Activated CD8-positive, alpha-beta memory T cell treated with anti-CD3 and anti-CD28 coated beads for 4 hours (primary cell): ENCODE data around the gene ZDHHC14.
"Not testable (repeated sequence)": the region's sequence is repeated elsewhere in the genome, so short reads cannot be mapped to it uniquely, and the experiment has no call there.

Source experiments
- DNase-seq, 2 donors: peaks; one replicate each; pipeline ENCODE4 v3.0.0-alpha.2; 2020; ENCODE audit warnings: low read depth in 2 of 2

Gene ZDHHC14

DNA sequence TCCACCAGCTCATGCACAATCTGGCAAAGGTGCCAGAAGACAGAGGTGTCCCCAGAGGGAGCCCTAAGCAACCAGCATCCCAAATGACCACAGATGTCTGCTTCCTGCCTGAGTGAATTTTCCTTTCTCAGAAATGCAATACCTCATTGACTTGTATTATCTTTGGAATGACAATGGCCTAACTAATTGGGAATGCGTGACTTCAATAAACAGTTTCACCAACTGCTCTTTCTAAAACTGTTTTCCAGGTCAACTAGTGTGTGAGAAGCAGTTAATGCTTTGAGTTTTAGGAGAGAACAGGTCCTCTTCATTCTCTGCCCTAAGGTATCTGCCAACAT is 333.1 kb downstream of the ZDHHC14 start:
- DNase-seq, result no peak

DNA sequence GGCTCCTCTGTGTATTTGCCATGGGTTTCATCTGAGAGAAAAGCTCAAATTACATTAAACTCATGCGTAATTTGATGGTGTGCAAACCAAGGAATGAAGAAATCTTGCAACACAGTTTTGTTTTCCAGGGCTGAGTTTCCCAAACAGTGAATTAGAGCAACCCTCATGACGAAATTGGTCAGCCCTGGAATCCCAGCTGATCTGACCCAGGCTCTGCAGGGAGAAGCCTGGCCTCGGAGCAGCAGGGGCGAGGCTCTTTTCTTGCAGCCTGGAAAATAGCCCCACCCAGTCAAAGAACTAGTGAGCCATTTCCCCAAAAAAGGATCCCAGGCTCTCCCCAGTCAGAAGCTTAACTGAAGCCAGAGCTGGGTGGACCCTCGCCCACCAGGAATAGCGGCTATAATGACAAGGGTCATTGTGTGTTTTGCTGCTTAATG is 334.8 kb downstream of the ZDHHC14 start:
- no peak for DNase-seq

DNA sequence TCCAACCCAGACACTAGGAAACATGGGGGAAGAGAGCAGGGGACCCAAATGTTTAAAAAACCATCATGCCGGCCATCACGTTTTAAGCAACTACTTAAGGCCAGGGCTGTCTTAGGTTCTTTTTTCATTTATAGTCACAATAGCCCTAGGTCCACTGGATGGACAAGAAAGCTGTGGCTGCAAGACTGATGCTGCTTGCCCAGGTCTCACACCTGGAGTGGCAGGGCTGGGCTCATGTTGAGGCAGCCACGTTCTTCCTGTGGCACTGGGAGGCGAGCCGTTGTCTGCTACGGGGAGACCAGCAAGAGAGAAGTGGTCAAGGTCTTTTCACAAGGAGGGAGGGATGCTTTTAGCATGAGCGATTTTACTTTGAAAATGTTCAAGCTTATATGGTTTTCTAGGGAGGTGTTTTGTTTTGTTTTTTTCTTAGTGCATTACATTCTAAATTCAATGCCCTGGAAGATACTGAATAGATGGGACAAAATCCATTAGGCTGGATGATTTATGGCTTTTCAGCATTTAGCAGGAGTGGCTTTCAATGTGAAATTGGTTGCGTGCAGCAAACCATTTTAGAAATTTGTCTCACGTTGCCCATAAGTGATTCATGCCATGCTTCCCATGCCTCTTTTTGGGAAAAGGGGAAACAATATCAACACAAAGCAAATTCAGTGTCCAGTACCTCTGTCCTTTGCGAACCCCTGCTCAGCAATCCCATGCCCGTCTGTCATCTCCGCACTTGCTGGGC is 335.4 kb downstream of the ZDHHC14 start:
- DNase-seq, result no peak

DNA sequence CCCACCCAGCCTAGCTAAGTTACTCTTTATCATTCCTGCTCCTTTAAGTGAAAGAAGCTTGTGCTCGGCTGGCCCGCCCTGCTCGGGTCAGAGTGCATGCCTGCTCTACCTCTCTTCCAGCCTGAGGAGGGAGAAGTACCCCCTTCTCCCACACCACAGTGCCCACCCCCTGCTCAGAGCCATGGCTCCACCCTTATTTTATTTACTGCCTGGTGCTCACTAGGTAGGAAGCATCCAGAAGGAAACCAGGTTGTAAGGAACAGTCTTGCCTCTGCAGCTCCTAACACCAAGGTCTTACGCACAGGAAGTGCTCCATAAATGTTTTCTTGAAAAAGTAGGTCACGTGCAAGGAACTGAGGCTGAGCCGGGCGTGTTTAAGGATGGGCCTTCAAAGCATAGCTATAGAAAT is 336.4 kb downstream of the ZDHHC14 start:
- no peak for DNase-seq

DNA sequence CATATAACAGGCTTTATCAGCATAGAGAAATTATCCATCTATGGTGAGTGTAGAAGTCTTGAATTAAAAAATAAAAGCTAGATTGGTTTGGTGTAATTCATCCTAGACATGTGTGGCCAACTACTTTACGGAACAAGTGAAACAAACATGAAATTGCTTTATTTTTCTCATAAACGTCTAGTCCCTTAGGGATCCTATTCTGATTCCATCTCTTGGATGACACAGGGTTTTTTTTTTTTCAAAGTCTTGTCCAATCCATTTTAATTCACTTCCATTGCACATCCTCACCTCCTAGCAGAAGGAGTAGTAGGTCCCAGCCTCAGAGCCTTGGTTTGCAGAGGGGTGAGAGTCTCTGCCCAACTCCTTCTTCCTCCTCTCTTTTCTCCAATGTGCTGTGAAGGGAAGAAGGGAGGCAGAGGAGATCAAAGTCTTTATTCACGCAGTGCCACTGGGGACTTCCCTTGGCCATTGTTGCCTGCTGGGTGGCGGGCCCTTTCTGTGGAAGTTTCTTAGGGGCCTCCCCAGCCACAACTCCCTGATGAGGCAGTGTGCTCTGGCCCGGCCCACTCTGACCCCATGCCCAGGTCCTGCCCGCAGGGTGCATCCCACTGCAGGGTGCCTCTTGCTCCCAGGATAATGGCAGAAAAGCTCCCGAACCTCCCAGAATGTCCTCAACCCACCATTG is 337.7 kb downstream of the ZDHHC14 start:
- no peak for DNase-seq

DNA sequence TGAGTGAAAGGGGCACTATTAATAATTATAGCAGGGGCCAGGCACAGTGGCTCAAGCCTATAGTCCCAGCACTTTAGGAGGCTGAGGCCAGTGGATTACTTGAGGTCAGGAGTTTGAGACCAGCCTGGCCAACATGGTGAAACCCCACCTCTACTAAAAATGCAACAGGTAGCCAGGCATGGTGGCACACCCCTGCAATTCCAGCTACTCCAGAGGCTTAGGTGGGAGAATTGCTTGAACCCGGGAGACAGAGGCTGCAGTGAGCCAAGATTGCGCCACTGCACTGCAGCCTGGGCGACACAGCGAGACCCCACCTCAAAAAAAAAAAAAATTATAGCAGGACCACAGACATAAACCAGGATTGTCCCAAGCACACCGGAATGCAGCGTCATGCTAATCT is 340.0 kb downstream of the ZDHHC14 start:
- not testable (repeated sequence) for DNase-seq

DNA sequence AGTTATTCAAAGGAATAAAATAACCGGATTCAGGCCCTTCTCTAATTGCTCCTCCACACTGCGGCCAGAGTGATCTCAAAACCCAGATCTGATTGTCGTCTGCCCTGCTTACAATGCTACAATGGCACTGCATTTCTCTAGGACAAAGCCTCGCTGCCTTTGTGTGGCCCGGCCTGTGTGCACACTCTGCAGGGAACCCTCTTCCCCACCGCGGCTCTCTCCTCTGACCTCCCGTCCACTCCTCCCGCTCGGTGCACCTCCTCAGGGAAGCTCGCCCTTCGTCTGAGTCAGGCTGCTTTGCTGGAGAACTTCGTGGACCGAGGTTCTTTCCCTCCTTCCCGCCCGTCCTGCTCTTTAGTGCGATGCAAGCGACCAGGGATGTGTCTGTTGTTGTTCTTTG is 340.4 kb downstream of the ZDHHC14 start:
- no peak for DNase-seq

DNA sequence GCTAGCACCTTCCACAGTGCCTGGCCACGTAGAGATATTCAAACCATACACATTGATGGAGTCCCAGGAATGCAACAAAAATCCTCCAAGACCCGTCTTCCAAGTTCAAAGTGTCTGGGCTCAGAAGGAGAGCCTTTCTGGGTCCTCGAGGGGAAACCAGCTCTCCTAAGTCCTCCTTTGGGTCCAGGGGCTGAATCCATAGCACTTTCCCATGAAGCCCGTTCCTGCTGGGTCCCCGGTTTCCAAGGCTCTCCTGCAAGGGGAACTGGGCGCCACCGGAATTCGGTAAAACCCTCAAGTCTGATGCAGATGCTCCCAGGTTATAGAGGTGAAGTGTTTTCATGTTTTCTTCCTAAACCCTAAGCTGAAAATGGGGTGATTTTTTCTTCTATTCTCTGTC is 340.8 kb downstream of the ZDHHC14 start:
- no peak for DNase-seq

DNA sequence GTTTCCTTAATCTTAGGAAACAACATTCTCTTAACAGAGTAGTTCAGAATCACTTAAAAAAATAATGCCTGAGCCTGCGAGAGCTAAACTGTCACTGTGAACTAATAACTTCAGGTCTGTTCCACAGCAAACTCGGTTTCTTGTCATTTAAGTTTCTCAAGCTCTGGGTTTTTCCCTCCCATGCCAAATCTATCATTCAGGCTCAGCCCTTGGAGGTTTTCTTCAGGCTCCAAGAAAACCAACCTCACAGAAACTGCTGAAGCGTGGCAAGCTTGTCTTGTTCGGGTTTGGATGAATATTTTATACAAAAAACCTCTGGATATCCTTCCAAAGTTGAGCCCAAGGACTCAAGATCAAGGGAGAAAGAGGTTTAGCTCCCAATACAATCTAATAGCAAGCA is 342.4 kb downstream of the ZDHHC14 start:
- no peak for DNase-seq

DNA sequence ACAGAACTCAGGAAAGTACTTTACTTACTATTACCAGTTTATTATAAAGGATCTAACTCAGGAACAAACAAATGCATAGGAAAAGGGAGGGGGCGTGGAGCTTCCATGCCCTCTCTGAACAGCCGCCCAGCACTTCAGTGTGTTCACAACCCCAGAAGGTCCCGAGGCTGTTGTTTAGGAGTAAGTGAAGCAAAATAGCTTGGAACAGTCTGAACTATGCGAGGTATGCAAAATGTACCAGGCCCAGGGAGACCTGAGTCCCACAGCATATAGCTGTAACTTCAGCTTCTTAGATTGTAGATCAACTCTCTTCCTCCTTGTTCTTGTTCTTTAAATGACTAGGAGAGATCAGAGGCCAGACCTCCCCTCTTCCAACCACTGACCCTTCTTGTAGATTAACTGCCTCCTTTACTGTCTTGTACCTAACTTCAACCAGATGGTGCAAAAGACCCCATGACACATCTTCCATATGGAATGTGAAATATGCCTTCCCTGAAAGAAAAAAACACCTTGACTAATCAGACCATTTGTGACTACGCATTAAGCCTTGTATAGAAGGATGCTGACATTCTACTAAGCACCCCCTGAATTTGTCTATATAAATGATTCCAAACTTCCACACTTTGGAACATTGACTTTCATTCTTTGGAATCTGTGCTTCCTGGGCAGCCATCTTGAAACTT is 343.3 kb downstream of the ZDHHC14 start:
- DNase-seq, result no peak

DNA sequence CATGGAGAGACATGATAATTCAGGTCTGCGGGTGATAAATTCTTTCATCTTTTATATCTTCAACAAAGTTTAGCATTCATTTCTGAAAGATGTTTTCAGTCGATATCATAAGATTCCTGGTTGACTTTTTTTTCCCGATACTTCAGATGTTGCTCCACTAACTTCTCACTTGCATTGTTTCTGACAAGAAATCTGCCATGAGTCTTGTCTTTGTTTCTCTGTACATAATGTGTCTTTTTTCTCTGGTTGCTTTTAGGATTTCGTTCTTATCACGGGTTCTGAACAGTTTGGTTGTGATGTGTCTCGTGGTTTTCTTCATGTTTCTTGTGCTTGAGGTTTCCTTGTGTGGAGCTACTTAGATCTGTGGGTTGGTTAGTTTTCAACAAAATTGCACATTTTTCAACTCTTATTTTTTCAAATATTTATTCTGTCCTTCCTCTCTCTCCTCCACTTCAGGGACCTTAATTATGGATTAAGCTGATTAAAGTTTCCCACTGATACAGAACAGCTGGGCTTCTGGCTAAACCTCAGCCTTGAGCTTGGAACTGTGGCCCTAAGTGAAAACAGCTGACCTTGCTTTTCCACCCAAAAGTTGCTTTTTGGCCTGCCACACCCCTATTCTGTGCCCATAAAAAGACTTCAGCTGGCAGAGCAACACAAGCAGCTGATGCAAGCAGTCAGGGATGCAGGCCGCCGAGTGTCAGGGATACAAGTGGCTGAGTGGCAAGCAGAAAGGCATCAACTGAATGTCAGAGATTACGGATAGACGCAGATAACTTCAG is 344.2 kb downstream of the ZDHHC14 start:
- no peak for DNase-seq

DNA sequence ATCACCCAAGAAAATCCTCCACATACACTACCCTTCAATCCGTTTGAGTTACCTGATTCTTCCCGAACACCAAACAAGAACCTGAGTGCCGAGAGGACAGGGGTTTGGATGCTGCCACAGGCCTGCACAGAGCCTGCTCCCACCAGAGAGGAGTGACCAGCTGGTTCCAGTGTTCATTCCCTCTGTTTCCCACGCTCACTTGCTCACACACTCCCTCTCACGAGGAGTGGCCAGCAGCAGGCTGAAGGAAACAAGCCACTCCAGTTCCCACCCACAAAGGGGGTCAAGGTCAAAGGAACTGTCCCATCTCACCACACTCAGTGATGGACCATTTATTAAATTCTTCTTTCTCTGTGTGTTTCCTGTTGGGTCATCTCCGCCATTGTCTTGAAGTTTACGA is 344.8 kb downstream of the ZDHHC14 start:
- DNase-seq, result no peak

DNA sequence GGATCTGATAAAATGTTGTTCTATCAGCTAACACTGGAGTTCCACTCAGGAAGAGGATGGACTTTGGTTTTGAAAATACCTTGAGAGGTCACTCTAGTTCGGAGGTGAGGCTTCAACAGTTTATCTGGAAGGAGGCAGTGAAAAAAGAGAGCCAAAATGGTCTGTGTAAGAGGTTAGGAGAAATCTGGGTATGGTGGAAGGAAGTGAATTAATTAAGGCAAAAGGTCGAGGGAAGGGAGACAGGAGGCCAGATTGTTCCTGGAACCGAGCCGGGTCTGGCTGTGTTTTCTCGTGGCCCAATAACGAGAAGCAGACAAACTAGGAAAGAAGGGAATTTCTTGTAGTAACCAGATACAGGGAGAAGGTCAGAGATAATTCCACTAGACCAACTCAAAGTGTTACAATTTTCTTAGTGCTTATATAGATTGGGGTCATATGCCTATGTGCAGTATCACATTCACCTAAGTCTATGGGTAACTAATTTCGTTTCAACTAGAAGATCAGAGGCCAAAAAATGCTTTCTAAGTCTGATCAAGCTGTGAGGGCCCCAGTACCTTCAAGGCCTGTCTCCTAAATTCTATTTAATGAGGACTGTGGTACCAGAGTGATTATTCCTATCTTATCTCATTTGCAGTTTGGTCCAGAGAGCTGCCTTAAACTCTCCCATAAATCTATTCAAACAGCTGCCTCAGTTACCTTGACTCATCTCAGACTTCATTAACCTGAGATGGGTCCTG is 346.1 kb downstream of the ZDHHC14 start:
- DNase-seq, result no peak
